GM19099 (cell line): Measurements from ENCODE around the gene SNTG2.

Source experiments
- POLR2A ChIP-seq: IDR thresholded peaks from 3 replicates; pipeline ENCODE4 v1.6.1; 2011; ENCODE audit warnings: low read depth; ENCODE audit not compliant: insufficient read length; ENCODE audit errors: extremely low read depth

Gene SNTG2

DNA sequence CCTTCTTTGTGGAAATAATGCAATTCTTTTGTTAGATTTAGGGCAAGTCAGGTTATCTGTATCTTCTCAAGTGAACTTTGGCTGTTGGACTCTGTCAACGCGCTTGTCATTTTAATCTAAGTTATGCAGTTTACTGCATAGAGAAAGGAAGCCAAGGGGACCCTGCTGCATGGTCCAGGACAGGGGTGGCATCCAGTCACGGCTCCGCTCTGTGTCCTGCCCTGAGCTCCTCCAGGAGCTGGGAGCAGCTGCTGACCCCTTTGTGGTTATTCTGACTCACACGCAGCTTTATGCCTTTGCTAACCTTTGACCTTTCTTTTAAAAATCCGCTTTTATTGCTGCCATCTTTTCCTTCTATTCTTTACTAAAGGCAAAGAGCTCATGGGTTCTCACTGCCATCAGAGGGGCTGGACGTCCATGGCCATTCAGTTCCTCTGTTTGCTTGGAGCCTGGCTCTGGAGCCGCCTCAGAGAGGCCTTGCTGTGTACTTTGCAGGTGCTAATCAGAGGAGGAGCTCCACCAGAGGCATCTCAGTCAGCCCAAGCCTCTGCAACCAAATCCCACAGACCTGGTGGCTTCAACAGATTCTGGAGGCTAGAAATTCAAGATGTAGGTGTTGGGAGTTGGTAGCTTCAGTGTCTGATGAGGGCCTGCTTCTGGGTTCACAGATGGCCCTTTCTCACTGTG, 39.3 kb downstream of the SNTG2 start:
- no peak for TF ChIP-seq POLR2A

DNA sequence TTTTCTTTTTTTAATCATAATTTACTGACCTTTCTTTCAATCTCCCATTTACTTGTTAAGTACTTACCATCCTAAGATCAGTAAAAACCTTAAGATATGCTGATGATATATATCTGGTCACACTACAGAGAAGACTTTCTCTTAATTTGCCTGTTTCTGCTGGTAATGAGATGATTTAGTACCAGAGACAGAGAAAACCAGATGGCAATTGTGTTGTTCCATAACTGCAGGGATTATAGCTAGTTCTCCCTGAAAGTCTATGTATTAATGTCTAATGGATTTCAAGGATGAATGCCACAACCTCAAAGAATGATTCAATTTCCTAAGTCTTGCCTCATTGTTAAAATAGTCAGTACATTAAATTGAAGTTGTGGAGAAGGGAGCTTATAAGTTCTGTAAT, 40.3 kb downstream of the SNTG2 start:
- no peak for TF ChIP-seq POLR2A

DNA sequence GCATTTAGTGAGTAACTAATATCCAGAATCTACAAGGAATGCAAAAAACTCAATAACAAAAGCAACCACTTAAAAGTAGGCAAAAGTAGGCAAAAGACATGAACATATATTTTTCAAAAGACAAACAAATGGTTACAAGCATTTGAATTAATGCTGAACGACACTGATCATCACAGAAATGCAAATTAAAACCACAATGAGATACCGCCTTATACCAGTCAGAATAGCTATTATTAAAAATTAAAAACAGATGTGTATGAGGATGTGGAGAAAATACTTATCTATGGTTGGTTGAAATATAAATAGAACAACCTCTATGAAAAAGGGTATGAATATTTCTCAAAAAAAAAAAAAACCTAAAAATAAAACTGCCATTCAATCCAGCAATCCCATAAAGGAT, 51.7 kb downstream of the SNTG2 start:
- no peak for TF ChIP-seq POLR2A

DNA sequence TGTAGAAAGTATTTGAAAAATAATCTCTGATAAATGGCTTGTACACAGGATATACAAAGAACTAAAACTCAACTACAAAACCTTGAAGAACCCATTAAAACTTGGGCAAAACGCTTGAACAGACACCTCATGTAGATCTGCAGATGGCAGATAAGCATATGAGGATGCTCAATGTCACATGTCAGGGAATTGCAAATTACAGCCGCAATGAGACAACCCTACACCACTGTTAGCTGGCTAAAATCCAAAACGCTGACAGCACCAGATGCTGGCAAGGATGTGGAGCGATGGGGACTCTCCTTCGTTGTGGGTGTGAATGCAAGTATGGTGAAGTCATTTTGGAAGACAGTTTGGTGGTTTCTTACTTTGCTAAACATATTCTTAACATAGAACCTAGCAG, 53.7 kb downstream of the SNTG2 start:
- no peak for TF ChIP-seq POLR2A

DNA sequence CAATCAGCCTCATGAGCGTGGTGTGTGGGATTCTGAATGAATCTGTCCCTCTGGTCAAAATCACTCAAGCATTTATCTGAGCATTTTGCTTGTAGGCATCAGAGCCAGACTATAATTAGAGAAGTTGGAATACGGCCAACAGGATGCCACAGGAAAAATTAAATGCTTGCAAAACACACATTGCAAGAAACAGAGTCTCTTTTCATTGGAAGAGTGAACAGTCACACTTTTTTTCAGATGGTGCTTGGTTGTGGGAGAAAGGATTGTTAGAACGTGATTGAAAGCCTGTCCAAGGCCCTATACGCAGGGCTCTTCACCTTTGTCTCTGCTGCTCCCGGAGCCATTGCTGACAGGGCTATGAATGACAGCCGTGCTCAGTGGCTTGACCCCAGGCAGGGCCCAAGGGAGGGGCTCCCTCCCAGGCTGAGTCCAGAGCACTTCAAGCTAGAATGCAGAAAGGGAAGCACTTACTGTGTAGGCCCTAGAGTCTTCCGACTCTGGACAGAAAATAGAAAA, 59.8 kb downstream of the SNTG2 start:
- TF ChIP-seq POLR2A, result no peak

DNA sequence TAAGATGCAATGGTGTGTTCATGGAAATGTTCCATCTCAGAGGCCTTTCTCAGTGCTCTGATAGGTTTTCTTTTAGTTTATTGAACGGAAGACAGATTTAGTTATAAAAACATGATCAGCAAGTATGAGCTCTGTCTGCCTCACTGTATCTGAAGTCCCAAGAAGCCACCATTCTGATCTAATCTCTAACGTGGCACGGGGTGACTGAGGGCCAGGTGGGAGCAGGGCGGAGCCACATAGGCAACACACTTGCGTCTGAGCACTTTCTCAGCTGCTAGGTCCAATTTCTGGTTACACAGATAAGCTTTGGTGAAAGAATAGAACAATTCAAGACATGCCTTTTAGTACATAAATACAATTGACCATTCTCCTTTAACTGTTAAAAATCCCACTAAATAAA, 60.4 kb downstream of the SNTG2 start:
- TF ChIP-seq POLR2A, result no peak

DNA sequence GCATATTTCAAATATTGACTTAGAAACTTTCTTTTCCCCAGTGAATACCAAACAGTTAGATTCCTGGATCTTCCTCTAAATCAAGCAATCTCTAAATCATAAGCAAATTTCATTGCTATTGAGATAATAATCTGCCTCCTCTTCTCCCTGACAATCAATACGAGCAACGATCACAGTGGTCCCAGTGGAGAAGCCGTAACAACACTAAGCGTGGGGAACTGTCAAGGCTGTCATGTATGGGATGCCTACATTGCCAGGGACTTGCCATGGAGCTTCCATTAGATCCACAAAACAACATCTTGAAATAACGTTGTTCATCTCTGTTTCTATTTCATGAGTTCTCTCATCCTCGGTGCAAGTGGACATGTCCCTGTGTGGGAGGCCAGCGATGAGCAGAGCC, 61.3 kb downstream of the SNTG2 start:
- no peak for TF ChIP-seq POLR2A

DNA sequence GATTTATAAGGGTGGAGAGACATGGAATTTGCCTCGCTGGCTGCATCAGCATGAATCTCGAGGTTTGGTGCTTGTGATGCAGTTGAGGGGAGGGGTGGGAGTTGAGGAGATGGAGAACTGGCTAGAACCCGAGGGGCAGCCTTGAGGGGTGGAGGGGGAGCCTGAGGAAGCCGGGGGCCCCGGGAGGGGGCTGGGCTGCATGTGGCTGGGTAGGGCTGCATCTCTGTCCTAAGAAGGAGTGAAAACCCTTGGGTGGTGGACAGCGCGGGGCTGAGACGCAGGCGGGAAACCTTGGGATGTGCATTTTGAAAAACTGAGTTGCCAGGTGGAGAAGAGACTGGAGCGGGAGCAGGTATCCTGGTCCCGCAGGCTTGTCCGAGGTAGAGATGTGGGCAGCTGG, 64.2 kb downstream of the SNTG2 start:
- no peak for TF ChIP-seq POLR2A

DNA sequence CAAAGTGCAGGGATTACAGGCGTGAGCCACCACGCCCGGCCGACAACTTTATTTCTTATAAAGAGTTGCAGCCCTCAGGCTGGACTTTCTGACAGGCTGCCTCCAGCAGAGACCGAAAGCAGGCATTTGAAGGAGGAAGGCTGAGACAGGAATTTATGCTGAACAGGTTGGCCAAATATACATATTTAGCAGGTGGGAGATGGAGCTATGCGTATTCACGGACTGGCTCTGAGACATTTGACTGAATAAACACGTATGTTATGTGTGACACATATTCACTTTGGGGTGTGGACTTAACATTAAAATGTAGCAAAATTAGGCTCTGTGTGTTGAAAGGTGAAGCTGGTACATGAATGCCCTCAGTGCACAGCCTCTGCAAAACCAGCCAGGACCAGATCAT, 65.9 kb downstream of the SNTG2 start:
- TF ChIP-seq POLR2A, result no peak

DNA sequence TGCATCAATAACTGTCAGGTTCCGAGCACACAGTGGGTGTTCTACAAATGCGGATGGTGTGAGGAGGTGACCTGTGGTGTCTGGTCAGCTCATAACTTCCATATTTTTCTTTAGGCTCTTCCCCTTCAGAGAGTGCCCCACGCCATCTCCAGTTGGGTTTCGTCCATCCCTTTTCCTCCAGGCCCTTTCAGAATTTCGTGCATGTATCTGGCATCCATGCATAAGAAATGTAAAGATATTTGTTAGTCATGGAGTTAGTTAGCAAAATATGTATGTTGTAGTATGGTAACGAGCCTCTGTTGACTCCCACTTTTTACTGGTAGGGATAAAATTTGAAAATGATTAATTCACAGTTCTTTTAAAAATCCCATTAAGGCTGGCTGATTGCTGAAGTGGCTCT, 67.2 kb downstream of the SNTG2 start:
- TF ChIP-seq POLR2A, result no peak

DNA sequence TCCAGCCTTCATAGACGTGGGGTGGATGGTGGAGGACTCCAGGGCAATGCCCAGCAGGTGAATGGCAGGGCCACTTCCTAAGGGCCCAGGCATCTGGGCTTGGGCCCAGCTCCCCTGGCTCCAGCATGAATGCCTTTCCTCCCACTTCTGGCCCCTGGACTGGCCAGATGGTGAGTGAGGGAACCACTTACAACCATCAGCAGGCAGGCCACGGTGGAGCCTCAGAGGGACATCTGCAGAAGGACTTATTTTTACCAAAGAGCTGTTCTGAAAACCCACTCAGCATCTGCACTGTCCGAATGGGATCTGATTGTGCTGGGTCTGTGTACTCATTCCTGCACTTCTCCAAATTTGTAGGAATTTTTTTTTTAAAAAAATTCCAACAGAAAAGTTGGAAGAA, 69.6 kb downstream of the SNTG2 start:
- no peak for TF ChIP-seq POLR2A

DNA sequence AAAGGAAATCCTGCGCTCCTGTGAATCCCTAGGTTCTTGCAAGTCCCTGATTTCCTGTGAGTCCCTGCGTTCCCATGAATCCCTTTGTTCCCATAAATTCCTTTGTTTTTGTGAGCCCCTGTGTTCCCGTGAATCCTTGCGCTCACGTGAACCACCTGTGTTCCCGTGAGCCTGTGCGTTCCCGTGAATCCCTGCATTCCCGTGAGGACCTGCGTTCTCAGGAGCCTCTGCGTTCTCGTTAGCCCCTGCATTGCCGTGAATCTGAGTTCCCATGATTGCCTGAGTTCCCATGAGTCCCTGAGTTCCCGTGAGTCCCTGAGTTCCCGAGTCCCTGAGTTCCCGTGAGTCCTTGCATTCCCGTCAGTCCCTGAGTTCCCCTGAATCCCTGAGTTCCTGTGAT, 71.5 kb downstream of the SNTG2 start:
- TF ChIP-seq POLR2A, result no peak

DNA sequence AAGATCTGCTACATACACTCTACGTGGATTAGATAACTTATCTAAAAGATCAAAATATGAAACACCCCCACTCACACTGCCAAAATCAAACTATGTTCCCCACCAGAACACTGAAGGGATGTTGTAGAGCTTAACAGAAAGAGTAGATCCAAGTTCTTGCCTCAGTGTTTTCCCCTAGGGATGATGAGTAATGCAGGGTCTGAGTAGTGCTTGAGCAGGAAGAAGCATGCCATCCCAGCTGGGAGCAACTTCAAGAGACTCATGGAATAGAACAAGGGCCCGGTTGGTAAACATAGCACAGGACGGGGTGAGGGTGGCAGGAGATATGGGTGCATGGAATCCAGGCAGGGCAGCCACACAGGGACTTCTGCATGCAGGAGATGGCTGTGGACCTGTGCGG, 74.3 kb downstream of the SNTG2 start:
- TF ChIP-seq POLR2A, result no peak

DNA sequence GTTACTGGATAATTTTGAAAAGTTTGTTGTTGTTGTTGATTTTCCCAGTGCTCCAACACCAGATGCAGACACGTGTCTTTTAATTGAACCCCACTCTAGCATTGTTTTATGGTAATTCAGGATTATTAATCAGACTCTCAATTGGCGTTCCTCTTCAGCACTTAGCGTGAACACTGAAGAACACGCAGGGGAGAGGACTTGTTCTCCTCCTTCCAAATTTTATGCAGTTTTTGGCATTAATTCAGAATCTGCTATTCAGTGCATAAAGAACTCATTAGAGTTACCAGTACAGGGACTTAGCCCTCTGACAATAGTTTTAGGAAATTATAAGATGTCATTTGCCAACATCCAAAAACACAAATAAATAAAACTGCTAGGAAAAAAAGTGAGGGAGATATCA, 75.5 kb downstream of the SNTG2 start:
- no peak for TF ChIP-seq POLR2A

DNA sequence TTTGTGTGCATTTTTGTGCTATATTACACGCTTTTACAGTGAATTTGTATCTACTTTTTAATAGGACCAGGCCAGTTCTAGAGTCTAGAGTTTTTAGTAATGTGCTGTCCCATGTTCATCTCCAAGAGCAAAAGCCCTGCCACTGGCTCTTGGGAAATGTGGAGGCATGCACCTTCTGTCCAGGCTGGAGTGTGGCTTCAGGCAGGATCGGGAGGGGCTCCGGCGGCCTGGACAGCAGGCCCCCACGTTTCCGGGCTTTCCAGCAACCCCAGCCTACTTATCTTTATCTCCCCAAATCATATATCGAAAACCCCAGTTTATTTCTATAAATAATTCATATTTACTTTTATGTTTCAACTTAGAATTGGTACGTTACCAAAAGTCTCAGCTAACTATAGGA, 78.2 kb downstream of the SNTG2 start:
- no peak for TF ChIP-seq POLR2A

DNA sequence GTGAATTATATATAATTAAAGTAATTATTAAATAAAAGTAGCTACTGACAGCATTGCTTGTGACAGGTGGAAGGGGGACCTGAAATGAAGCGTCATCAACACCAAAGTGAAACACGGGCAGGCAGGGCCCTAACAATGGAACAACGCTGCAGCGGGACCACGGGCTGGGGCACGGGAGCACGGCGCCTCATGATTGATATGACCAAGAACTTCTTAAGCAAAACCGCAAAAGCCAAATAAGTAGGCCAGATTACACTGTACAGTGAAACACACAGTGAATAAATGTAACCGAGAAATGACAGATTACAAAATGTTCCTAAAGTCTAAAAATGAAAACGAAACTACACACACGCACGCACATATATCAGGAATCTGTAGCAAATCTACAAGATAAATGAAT, 81.4 kb downstream of the SNTG2 start:
- TF ChIP-seq POLR2A, result no peak

DNA sequence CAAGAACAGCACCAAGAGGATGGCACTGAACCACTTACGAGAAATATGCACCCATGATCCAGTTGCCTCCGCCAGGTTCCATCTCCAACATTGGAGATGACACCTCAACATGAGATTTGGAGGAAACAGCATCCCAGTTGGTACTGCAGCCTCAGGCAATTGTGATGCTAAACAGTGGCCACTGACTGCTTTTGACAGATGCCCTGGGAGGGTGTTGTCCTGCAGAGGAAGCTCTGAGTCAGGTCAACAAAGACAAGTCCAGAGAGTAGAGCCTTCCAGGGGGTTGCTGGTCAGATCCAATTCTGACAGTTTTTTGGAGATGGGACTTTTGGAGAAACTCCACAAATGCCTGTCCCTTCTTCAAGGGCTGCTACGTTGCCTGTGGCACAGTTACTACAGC, 82.4 kb downstream of the SNTG2 start:
- no peak for TF ChIP-seq POLR2A

DNA sequence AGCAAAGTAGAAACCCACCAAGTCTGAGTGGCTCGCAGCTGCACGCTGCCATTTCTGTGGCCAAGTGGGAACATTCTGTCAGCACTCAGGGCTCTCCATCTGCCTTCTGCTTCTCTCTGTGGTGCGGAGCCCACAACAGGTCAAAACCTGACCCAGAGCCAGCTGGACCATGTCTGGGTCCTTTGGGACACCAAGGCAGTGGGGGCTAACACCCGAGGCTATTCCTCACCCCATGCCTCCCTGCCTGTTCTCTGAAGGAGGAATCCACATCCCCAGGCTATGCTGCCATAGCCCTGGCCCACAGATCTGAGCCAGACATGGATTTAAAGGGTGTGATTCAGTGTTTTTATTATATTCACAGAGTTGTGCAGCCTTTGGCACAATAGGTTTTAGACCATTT, 86.4 kb downstream of the SNTG2 start:
- TF ChIP-seq POLR2A, result no peak

DNA sequence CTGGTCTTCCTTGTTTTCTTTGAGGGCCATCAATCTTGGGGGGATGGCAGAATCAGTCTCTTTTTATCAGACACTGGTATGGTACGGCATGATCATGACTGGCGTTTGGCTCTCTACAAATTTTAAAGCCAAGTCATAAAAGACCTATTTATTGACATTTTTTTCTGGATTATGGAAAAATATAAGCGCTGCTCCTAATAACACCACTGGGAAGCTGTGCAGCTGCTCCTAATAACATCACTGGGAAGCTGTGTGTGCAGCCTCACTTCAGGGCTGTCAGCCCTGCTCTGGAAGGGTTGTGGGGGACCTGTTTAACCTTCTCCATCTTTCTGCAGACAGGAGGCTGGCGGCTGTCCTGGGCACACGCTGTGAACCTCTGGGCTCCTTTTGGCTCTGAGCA, 88.9 kb downstream of the SNTG2 start:
- no peak for TF ChIP-seq POLR2A
